ENCODE measurements around the gene CSF3R. TPM values are rescaled to one million over a fixed set of nuclear protein-coding genes. Genes with fewer than 3 reads are reported as not detected.

CSF3R gene
- total RNA-seq, 1 experiment from 2014 or later, result not detected

GRCh38 chr1:36453600-36454388 lies 28.9 kb downstream of the CSF3R start:
- no peak overlapping the region for H3K9ac ChIP-seq (ENCODE audit: extremely low read depth, insufficient read length, low read length)
- H3K14ac ChIP-seq (ENCODE audit: insufficient read depth, low read length), result no peak overlapping the region
- H2BK120ac ChIP-seq (ENCODE audit: low read depth, low read length, poor library complexity, severe bottlenecking), result no peak overlapping the region
- no CpG with 5 or more reads among the region's 6 CpGs for WGBS (ENCODE audit: extremely low coverage, insufficient read length, low lambda C conversion rate)
- no peak overlapping the region for H3K56ac ChIP-seq (ENCODE audit: insufficient read length, low read depth, low read length)
- Mint-ChIP-seq H3K27ac (no peak overlapping the region), H3K9me3 (no peaks in the 10 kb centered on the region; a peak in 1 of 5 replicates), H3K4me3 (no peak overlapping the region), H3K27me3 (ENCODE audit: low read depth) (peaks cover 1% of the 10 kb centered on the region; the same call in 1 of the 2 replicates), H3K4me1 (peaks cover 4 to 11% of the 10 kb centered on the region in 2 experiments), H3K36me3 (ENCODE audit: insufficient read depth in 1 of 3, low read depth in 3 of 3) (peaks cover 17 to 39% (median 33%) of the 10 kb centered on the region in 3 experiments; a peak in 6 of 7 replicates)
- no peak for TF ChIP-seq CTCF (conservative IDR thresholded peaks at IDR 0.05)
- no peak overlapping the region for H2AK5ac ChIP-seq (ENCODE audit: insufficient read length, low read length)
- no peak overlapping the region for H3T11ph ChIP-seq (ENCODE audit: low read length)
- no peak overlapping the region for H4K8ac ChIP-seq (replicated peaks; ENCODE audit: insufficient read length, low read depth, low read length)
- H3K4me1 ChIP-seq (ENCODE audit: insufficient read depth, low read length), result no peaks in the 10 kb centered on the region
- DNase-seq, result no peak
- no peaks in the 10 kb centered on the region for H4K20me1 ChIP-seq (ENCODE audit: control insufficient read depth, insufficient read depth, insufficient read length)
- no peak overlapping the region for H2BK15ac ChIP-seq (ENCODE audit: low read depth, low read length)
- H2AFZ ChIP-seq (ENCODE audit: low read length), result no peak overlapping the region
- no peaks in the 10 kb centered on the region for H3K79me2 ChIP-seq (ENCODE audit: insufficient read depth, low read length)
- H3K23ac ChIP-seq (ENCODE audit: insufficient read length, low read depth, low read length), result no peak overlapping the region
- no peak overlapping the region for H2BK5ac ChIP-seq (ENCODE audit: insufficient read length, low read length)
- no peaks in the 10 kb centered on the region for H3K79me1 ChIP-seq (ENCODE audit: insufficient read depth, low read depth, low read length, poor library complexity, severe bottlenecking)
- no peak overlapping the region for H2BK12ac ChIP-seq (ENCODE audit: insufficient read length, low read depth, low read length)
- no peak overlapping the region for H4K5ac ChIP-seq (ENCODE audit: insufficient read length, low read depth, low read length)
- H3K4ac ChIP-seq (ENCODE audit: low read depth, low read length), result no peak overlapping the region
- H4K91ac ChIP-seq (ENCODE audit: insufficient read length, low read depth, low read length), result no peak overlapping the region
- no peak overlapping the region for H3K4me2 ChIP-seq (ENCODE audit: insufficient read depth, insufficient read length, low read length)
- H2BK20ac ChIP-seq (ENCODE audit: low read depth, low read length, poor library complexity, severe bottlenecking), result no peak overlapping the region
- no peaks in the 10 kb centered on the region for H3K27me3 ChIP-seq (ENCODE audit: insufficient read depth, low read length)
- no peaks in the 10 kb centered on the region for H3K9me3 ChIP-seq (ENCODE audit: control insufficient read depth, low read depth, low read length)
- H3K18ac ChIP-seq (ENCODE audit: insufficient read length, low read depth, low read length), result no peak overlapping the region
- H3K23me2 ChIP-seq (ENCODE audit: insufficient read length, low read depth, low read length, poor library complexity, severe bottlenecking), result peaks cover 9% of the 10 kb centered on the region
- no peak overlapping the region for H3K27ac ChIP-seq (ENCODE audit: insufficient read length, low read depth, low read length)

Measured in H9 (cell line).